DMS153 treated with DMSO at 0.1 percent for 48 hours (cell line): ENCODE results near the gene CCDC82.

ENCODE experiments used
- DNase-seq: peaks from one replicate; lab custom pipeline; 2025; ENCODE audit not compliant: unreplicated experiment; lab: John Stamatoyannopoulos, UW

The CCDC82 gene

GRCh38 chr11:96307776-96308140, 82.0 kb downstream of the CCDC82 start:
- peak; percentile 45 for DNase-seq

- DNase-seq, result peak; percentile 95
These were observed 82.6 kb downstream of the CCDC82 start for GRCh38 chr11:96306933-96307775.

GRCh38 chr11:96306600-96306932, 83.1 kb downstream of the CCDC82 start:
- DNase-seq, result no peak

GRCh38 chr11:96306071-96306470, 83.6 kb downstream of the CCDC82 start:
- DNase-seq, result no peak

- DNase-seq, result no peak
These were observed 85.7 kb downstream of the CCDC82 start for GRCh38 chr11:96303980-96304379.

GRCh38 chr11:96303064-96303463, 86.6 kb downstream of the CCDC82 start:
- no peak for DNase-seq
